ENCODE results near the gene DHRS2.
"Not testable (repeated sequence)": the region's sequence is repeated elsewhere in the genome, so short reads cannot be mapped to it uniquely, and the experiment has no call there.

The DHRS2 gene

GRCh38 chr14:23605931-23606585 is 30.1 kb upstream of the DHRS2 start:
- DNase-seq (ENCODE audit: low read depth), result peak; percentile 16
- H3K4me3 ChIP-seq (ENCODE audit: low read length), result no peak overlapping the region
- no peak for TF ChIP-seq CTCF (IDR thresholded peaks at IDR 0.05; ENCODE audit: insufficient read depth, low read depth, low read length, missing control alignments)

GRCh38 chr14:23608454-23608853 is 27.7 kb upstream of the DHRS2 start:
- TF ChIP-seq CTCF (IDR thresholded peaks at IDR 0.05; ENCODE audit: insufficient read depth, low read depth, low read length, missing control alignments), result no peak
- no peak overlapping the region for H3K4me3 ChIP-seq (ENCODE audit: low read length)
- no peak for DNase-seq (ENCODE audit: low read depth)

GRCh38 chr14:23609001-23609400 is 27.2 kb upstream of the DHRS2 start:
- DNase-seq (ENCODE audit: low read depth), result no peak
- no peak for TF ChIP-seq CTCF (IDR thresholded peaks at IDR 0.05; ENCODE audit: insufficient read depth, low read depth, low read length, missing control alignments)
- H3K4me3 ChIP-seq (ENCODE audit: low read length), result no peak overlapping the region

GRCh38 chr14:23609411-23610089 is 26.6 kb upstream of the DHRS2 start:
- DNase-seq (ENCODE audit: low read depth); H3K4me3 ChIP-seq (ENCODE audit: low read length): not testable (repeated sequence)

GRCh38 chr14:23610090-23610814 is 25.9 kb upstream of the DHRS2 start:
- no peak for DNase-seq (ENCODE audit: low read depth)
- no peak overlapping the region for H3K4me3 ChIP-seq (ENCODE audit: low read length)
- no peak for TF ChIP-seq CTCF (IDR thresholded peaks at IDR 0.05; ENCODE audit: insufficient read depth, low read depth, low read length, missing control alignments)

- DNase-seq (ENCODE audit: low read depth), result no peak
- no peak for TF ChIP-seq CTCF (IDR thresholded peaks at IDR 0.05; ENCODE audit: insufficient read depth, low read depth, low read length, missing control alignments)
- H3K4me3 ChIP-seq (ENCODE audit: low read length), result no peak overlapping the region
Observed at GRCh38 chr14:23610815-23611289, 25.3 kb upstream of the DHRS2 start.

- DNase-seq (ENCODE audit: low read depth), result no peak
- TF ChIP-seq CTCF (IDR thresholded peaks at IDR 0.05; ENCODE audit: insufficient read depth, low read depth, low read length, missing control alignments), result no peak
- H3K4me3 ChIP-seq (ENCODE audit: low read length), result no peak overlapping the region
Observed at GRCh38 chr14:23612354-23612732, 23.8 kb upstream of the DHRS2 start.

Measured in epithelial cell of esophagus (primary cell).